Mesendoderm (in vitro differentiated cells): Measurements from ENCODE around the gene CNP.
A peak's percentile ranks its signal among the peaks of the same experiment; 100 is the strongest.

Experiments
- DNase-seq: peaks from one replicate; pipeline ENCODE4 v3.0.0; 2013
- H2AK5ac ChIP-seq: 2 replicates; pipeline ENCODE4 v1.6.1; 2013; ENCODE audit warnings: low read length, inconsistent platforms
- H2BK120ac ChIP-seq: 2 replicates; pipeline ENCODE4 v1.6.1; 2013; ENCODE audit warnings: low read depth, mild to moderate bottlenecking, low read length, moderate library complexity, mixed read lengths
- H2BK15ac ChIP-seq: replicated peaks from 2 replicates; pipeline ENCODE4 v1.6.1; 2013; ENCODE audit warnings: low read depth, mild to moderate bottlenecking, moderate library complexity
- H2BK5ac ChIP-seq: 2 replicates; pipeline ENCODE4 v1.6.1; 2013; ENCODE audit warnings: low read length, inconsistent platforms
- H3K18ac ChIP-seq: 2 replicates; pipeline ENCODE4 v1.6.1; 2013; ENCODE audit warnings: mild to moderate bottlenecking, low read length, mixed read lengths
- H3K23ac ChIP-seq: one replicate; pipeline ENCODE4 v1.6.1; 2013; ENCODE audit warnings: low read length
- H3K27ac ChIP-seq: 2 replicates; pipeline ENCODE4 v1.5.1; 2013; ENCODE audit warnings: low read depth, mild to moderate bottlenecking, inconsistent platforms, low read length, moderate library complexity
- H3K27me3 ChIP-seq: 2 replicates; pipeline ENCODE4 v1.6.1; 2013; ENCODE audit warnings: low read length, control low read depth, mild to moderate bottlenecking, inconsistent platforms; ENCODE audit not compliant: insufficient read depth, poor library complexity
- H3K36me3 ChIP-seq: 2 replicates; pipeline ENCODE4 v1.6.1; 2013; ENCODE audit warnings: low read length, inconsistent platforms; ENCODE audit not compliant: control insufficient read depth, insufficient read depth
- H3K4ac ChIP-seq: one replicate; pipeline ENCODE4 v1.6.1; 2013; ENCODE audit warnings: low read depth, mild to moderate bottlenecking, low read length, moderate library complexity
- H3K4me1 ChIP-seq: 2 replicates; pipeline ENCODE4 v1.6.1; 2013; ENCODE audit warnings: low read depth, low read length, inconsistent platforms; ENCODE audit not compliant: control insufficient read depth
- H3K4me2 ChIP-seq: 2 replicates; pipeline ENCODE4 v1.6.1; 2013; ENCODE audit warnings: low read length
- H3K4me3 ChIP-seq: 2 replicates; pipeline ENCODE4 v1.5.1; 2013; ENCODE audit warnings: mild to moderate bottlenecking, low read length
- H3K56ac ChIP-seq: one replicate; pipeline ENCODE4 v1.6.1; 2013; ENCODE audit warnings: low read length
- H3K79me1 ChIP-seq: 2 replicates; pipeline ENCODE4 v1.6.1; 2013; ENCODE audit warnings: low read length, inconsistent platforms
- H3K79me2 ChIP-seq: 2 replicates; pipeline ENCODE4 v1.6.1; 2013; ENCODE audit warnings: mild to moderate bottlenecking, low read length; ENCODE audit not compliant: control insufficient read depth, insufficient read depth
- H3K9ac ChIP-seq: 2 replicates; pipeline ENCODE4 v1.6.1; 2013; ENCODE audit warnings: low read length, inconsistent platforms
- H4K5ac ChIP-seq: one replicate; pipeline ENCODE4 v1.6.1; 2013; ENCODE audit warnings: low read length
- H4K8ac ChIP-seq: one replicate; pipeline ENCODE4 v1.6.1; 2013; ENCODE audit warnings: low read depth, mild to moderate bottlenecking, control low read depth, low read length, moderate library complexity
- WGBS: extraction: QIAGEN DNeasy Blood & Tissue Kit; methylation state at CpG from one replicate; pipeline ENCODE4 v1.1.7; 2013; ENCODE audit warnings: low lambda C conversion rate, missing lambda C conversion rate; ENCODE audit not compliant: insufficient coverage; ENCODE audit errors: extremely low coverage; 5-methylcytosine and 5-hydroxymethylcytosine counted together

CNP gene

GRCh38 chr17:41967921-41968578, 1.5 kb downstream of the CNP start:
- Histone ChIP-seq H4K8ac (no peak overlapping the region), H3K18ac (no peak overlapping the region), H3K4ac (no peak overlapping the region), H3K4me3 (no peak overlapping the region), H4K5ac (no peak overlapping the region), H3K36me3 (peaks cover 8% of the 10 kb centered on the region), H3K79me1 (peaks cover 11% of the 10 kb centered on the region), H2BK120ac (no peak overlapping the region), H2BK15ac (no peak overlapping the region), H3K4me1 (peaks cover 2% of the 10 kb centered on the region), H2AK5ac (no peak overlapping the region), H3K27ac (no peak overlapping the region), H3K9ac (no peak overlapping the region), H3K79me2 (no peaks in the 10 kb centered on the region), H2BK5ac (no peak overlapping the region), H3K23ac (no peak overlapping the region), H3K27me3 (no peaks in the 10 kb centered on the region), H3K4me2 (no peak overlapping the region), H3K56ac (peak overlapping the region; percentile 90)
- DNase-seq: no peak
- no CpG with 5 or more reads among the region's 37 CpGs for WGBS

- H2BK15ac ChIP-seq: no peak overlapping the region
- H2BK120ac ChIP-seq: no peak overlapping the region
- H3K36me3 ChIP-seq: peaks cover 8% of the 10 kb centered on the region
- H3K4me3 ChIP-seq: no peak overlapping the region
- H3K4ac ChIP-seq: no peak overlapping the region
- H4K5ac ChIP-seq: no peak overlapping the region
- no peak overlapping the region for H3K4me2 ChIP-seq
- H4K8ac ChIP-seq: no peak overlapping the region
- no peak overlapping the region for H3K18ac ChIP-seq
- no peak overlapping the region for H3K56ac ChIP-seq
- H3K27me3 ChIP-seq: no peaks in the 10 kb centered on the region
- no CpG with 5 or more reads among the region's 10 CpGs for WGBS
- no peak overlapping the region for H3K23ac ChIP-seq
- H3K79me2 ChIP-seq: no peaks in the 10 kb centered on the region
- DNase-seq: no peak
- no peak overlapping the region for H2AK5ac ChIP-seq
- H3K79me1 ChIP-seq: peaks cover 11% of the 10 kb centered on the region
- no peak overlapping the region for H3K27ac ChIP-seq
- H2BK5ac ChIP-seq: no peak overlapping the region
- no peak overlapping the region for H3K9ac ChIP-seq
- peaks cover 2% of the 10 kb centered on the region for H3K4me1 ChIP-seq
These were observed 2.1 kb downstream of the CNP start for GRCh38 chr17:41968676-41969075.

GRCh38 chr17:41970901-41971331, 4.3 kb downstream of the CNP start:
- H3K4me3 ChIP-seq: no peak overlapping the region
- no peak overlapping the region for H2AK5ac ChIP-seq
- no peak overlapping the region for H3K4me2 ChIP-seq
- H3K23ac ChIP-seq: no peak overlapping the region
- no peak overlapping the region for H3K18ac ChIP-seq
- no peak overlapping the region for H2BK5ac ChIP-seq
- H3K9ac ChIP-seq: no peak overlapping the region
- H4K5ac ChIP-seq: no peak overlapping the region
- H2BK15ac ChIP-seq: no peak overlapping the region
- no peak overlapping the region for H4K8ac ChIP-seq
- DNase-seq: no peak
- peaks cover 11% of the 10 kb centered on the region for H3K79me1 ChIP-seq
- no CpG with 5 or more reads among the region's 5 CpGs for WGBS
- no peaks in the 10 kb centered on the region for H3K27me3 ChIP-seq
- H3K4me1 ChIP-seq: peaks cover 2% of the 10 kb centered on the region
- peaks cover 13% of the 10 kb centered on the region for H3K36me3 ChIP-seq
- H3K4ac ChIP-seq: no peak overlapping the region
- no peaks in the 10 kb centered on the region for H3K79me2 ChIP-seq
- no peak overlapping the region for H2BK120ac ChIP-seq
- no peak overlapping the region for H3K27ac ChIP-seq
- H3K56ac ChIP-seq: no peak overlapping the region

GRCh38 chr17:41971721-41972523, 5.3 kb downstream of the CNP start:
- DNase-seq: no peak
- Histone ChIP-seq H3K4me2 (no peak overlapping the region), H2BK120ac (no peak overlapping the region), H3K79me1 (peaks cover 11% of the 10 kb centered on the region), H3K79me2 (no peaks in the 10 kb centered on the region), H3K27ac (no peak overlapping the region), H4K8ac (no peak overlapping the region), H4K5ac (no peak overlapping the region), H3K9ac (no peak overlapping the region), H3K18ac (no peak overlapping the region), H3K23ac (no peak overlapping the region), H3K4me3 (no peak overlapping the region), H2BK15ac (no peak overlapping the region), H3K4me1 (no peaks in the 10 kb centered on the region), H2AK5ac (no peak overlapping the region), H2BK5ac (no peak overlapping the region), H3K36me3 (peaks cover 13% of the 10 kb centered on the region), H3K27me3 (no peaks in the 10 kb centered on the region), H3K56ac (no peak overlapping the region), H3K4ac (no peak overlapping the region)
- WGBS: no CpG with 5 or more reads among the region's 18 CpGs

GRCh38 chr17:41972571-41973407, 6.2 kb downstream of the CNP start:
- no peak overlapping the region for H2AK5ac ChIP-seq
- no peak overlapping the region for H3K27ac ChIP-seq
- H3K18ac ChIP-seq: no peak overlapping the region
- H3K23ac ChIP-seq: no peak overlapping the region
- peaks cover 5% of the 10 kb centered on the region for H3K79me1 ChIP-seq
- no CpG with 5 or more reads among the region's 22 CpGs for WGBS
- no peak overlapping the region for H3K4me2 ChIP-seq
- H3K27me3 ChIP-seq: no peaks in the 10 kb centered on the region
- no peaks in the 10 kb centered on the region for H3K4me1 ChIP-seq
- H2BK5ac ChIP-seq: no peak overlapping the region
- no peak overlapping the region for H3K4me3 ChIP-seq
- H2BK15ac ChIP-seq: no peak overlapping the region
- no peak overlapping the region for H3K9ac ChIP-seq
- DNase-seq: no peak
- no peak overlapping the region for H3K56ac ChIP-seq
- H4K5ac ChIP-seq: no peak overlapping the region
- H3K36me3 ChIP-seq: peaks cover 13% of the 10 kb centered on the region
- no peak overlapping the region for H2BK120ac ChIP-seq
- H4K8ac ChIP-seq: no peak overlapping the region
- H3K4ac ChIP-seq: no peak overlapping the region
- H3K79me2 ChIP-seq: no peaks in the 10 kb centered on the region
